GM18517 (cell line): ENCODE data around the gene GATA3.
A peak's percentile ranks its signal among the peaks of the same experiment; 100 is the strongest.

ENCODE experiments used
- ATAC-seq: cut with Tn5 transposase; IDR thresholded peaks from one replicate; pipeline ENCODE4 v1.9.1; 2021; ENCODE audit warnings: mild to moderate bottlenecking, moderate library complexity; ENCODE audit not compliant: unreplicated experiment

The GATA3 gene

GRCh38 chr10:8050556-8051108 is 3.9 kb upstream of the GATA3 start:
- no peak for ATAC-seq

GRCh38 chr10:8051109-8051821 is 3.2 kb upstream of the GATA3 start:
- no peak for ATAC-seq

- ATAC-seq = no peak
Observed at GRCh38 chr10:8051851-8052257, 2.6 kb upstream of the GATA3 start.

GRCh38 chr10:8052341-8052955 is 2.0 kb upstream of the GATA3 start:
- ATAC-seq = no peak

- no peak for ATAC-seq
Observed at GRCh38 chr10:8052956-8053445, 1.5 kb upstream of the GATA3 start.

GRCh38 chr10:8053446-8054243 is 843 bp upstream of the GATA3 start:
- ATAC-seq = peak; percentile 60

- ATAC-seq = peak; percentile 9
Observed at GRCh38 chr10:8054244-8054493, 319 bp upstream of the GATA3 start.

GRCh38 chr10:8055420-8056349 is 1.2 kb downstream of the GATA3 start:
- no peak for ATAC-seq

GRCh38 chr10:8056378-8056777 is 1.9 kb downstream of the GATA3 start:
- ATAC-seq = no peak

GRCh38 chr10:8056871-8057331 is 2.4 kb downstream of the GATA3 start:
- ATAC-seq = peak; percentile 28

GRCh38 chr10:8057636-8058273 is 3.3 kb downstream of the GATA3 start:
- no peak for ATAC-seq

GRCh38 chr10:8058274-8059111 is 4.0 kb downstream of the GATA3 start:
- no peak for ATAC-seq

GRCh38 chr10:8059191-8059936 is 4.9 kb downstream of the GATA3 start:
- ATAC-seq = no peak

- ATAC-seq = peak; percentile 39
Observed at GRCh38 chr10:8060010-8060703, 5.7 kb downstream of the GATA3 start.

GRCh38 chr10:8060704-8061121 is 6.2 kb downstream of the GATA3 start:
- ATAC-seq = no peak

GRCh38 chr10:8061274-8062211 is 7.1 kb downstream of the GATA3 start:
- ATAC-seq = no peak
